Measurements from ENCODE around the gene SYT1.

DNA sequence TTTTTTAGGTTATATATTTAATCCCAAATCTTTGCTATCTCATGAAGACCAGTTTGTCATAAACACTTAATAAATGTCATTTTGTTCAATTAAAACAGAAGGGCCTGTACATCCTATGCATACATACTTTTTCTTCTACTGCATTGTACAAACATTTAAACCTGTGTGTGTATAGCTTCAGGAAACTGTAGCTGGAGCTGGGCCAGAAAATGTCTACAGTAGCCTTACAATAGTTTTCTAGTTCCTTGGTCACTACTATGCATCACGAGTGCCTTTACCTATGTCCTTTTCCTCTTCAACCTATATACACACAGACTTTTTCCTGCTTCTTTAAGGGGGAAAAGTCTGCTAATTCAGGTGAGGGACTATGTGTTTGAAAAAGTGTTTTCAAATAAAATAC is 523.4 kb downstream of the SYT1 start:
- TF ChIP-seq POLR2A (IDR thresholded peaks at IDR 0.05) (no peak), EP300 (IDR thresholded peaks at IDR 0.05) (no peak), POLR2AphosphoS5 (IDR thresholded peaks at IDR 0.05) (no peak)
- TF ChIP-seq, protein P1, sequence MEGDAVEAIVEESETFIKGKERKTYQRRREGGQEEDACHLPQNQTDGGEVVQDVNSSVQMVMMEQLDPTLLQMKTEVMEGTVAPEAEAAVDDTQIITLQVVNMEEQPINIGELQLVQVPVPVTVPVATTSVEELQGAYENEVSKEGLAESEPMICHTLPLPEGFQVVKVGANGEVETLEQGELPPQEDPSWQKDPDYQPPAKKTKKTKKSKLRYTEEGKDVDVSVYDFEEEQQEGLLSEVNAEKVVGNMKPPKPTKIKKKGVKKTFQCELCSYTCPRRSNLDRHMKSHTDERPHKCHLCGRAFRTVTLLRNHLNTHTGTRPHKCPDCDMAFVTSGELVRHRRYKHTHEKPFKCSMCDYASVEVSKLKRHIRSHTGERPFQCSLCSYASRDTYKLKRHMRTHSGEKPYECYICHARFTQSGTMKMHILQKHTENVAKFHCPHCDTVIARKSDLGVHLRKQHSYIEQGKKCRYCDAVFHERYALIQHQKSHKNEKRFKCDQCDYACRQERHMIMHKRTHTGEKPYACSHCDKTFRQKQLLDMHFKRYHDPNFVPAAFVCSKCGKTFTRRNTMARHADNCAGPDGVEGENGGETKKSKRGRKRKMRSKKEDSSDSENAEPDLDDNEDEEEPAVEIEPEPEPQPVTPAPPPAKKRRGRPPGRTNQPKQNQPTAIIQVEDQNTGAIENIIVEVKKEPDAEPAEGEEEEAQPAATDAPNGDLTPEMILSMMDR (IDR thresholded peaks at IDR 0.05) = no peak
